Esophagus muscularis mucosa (tissue), 3 donors: ENCODE data around the gene SPTBN1.

ENCODE experiments used
- CTCF ChIP-seq, 3 experiments: fragments of 200-600 bp in 2 of 3; fragments of 450-650 bp in 1 of 3; sonication (generic) in 2 of 3; IDR thresholded peaks; one replicate each; pipeline ENCODE4 v1.5.1; 2017 to 2019; ENCODE audit warnings: antibody characterized with exemption in 3 of 3, mild to moderate bottlenecking in 2 of 3, moderate library complexity in 1 of 3
- POLR2A ChIP-seq: fragments of 450-650 bp; IDR thresholded peaks from one replicate; pipeline ENCODE4 v1.6.1; 2017; ENCODE audit warnings: antibody characterized with exemption, moderate library complexity, mild to moderate bottlenecking, low read depth
- POLR2AphosphoS5 ChIP-seq, 2 donors: sonication (generic); formaldehyde crosslinking; IDR thresholded peaks; one replicate each; pipeline ENCODE4 v1.6.1; 2017; ENCODE audit warnings: antibody characterized with exemption in 2 of 2

GRCh38 chr2:54667266-54667639 lies 211.1 kb downstream of the SPTBN1 start:
- TF ChIP-seq CTCF (IDR thresholded peaks at IDR 0.05) (no peak), POLR2AphosphoS5 (IDR thresholded peaks at IDR 0.05) (no peak), POLR2A (no peak)
